Fibroblast of gingiva (primary cell): ENCODE data around the gene CAPN6.

ENCODE experiments used
- DNase-seq: peaks from one replicate; pipeline ENCODE4 v3.0.0-alpha.2; 2011; ENCODE audit warnings: low read depth

CAPN6 gene, protein sequence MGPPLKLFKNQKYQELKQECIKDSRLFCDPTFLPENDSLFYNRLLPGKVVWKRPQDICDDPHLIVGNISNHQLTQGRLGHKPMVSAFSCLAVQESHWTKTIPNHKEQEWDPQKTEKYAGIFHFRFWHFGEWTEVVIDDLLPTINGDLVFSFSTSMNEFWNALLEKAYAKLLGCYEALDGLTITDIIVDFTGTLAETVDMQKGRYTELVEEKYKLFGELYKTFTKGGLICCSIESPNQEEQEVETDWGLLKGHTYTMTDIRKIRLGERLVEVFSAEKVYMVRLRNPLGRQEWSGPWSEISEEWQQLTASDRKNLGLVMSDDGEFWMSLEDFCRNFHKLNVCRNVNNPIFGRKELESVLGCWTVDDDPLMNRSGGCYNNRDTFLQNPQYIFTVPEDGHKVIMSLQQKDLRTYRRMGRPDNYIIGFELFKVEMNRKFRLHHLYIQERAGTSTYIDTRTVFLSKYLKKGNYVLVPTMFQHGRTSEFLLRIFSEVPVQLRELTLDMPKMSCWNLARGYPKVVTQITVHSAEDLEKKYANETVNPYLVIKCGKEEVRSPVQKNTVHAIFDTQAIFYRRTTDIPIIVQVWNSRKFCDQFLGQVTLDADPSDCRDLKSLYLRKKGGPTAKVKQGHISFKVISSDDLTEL

GRCh38 chrX:111270339-111270738 lies at the start of gene CAPN6:
Gene CAPN6, minus strand, starts transcription at chrX:111270483. Its CDS starts 6,547 bp downstream, at chrX:111263936.
- DNase-seq: no peak

- no peak for DNase-seq
These were observed 49.2 kb upstream of the CAPN6 start for GRCh38 chrX:111319451-111319850.

- no peak for DNase-seq
These were observed 48.6 kb upstream of the CAPN6 start for GRCh38 chrX:111318901-111319300.

DNA sequence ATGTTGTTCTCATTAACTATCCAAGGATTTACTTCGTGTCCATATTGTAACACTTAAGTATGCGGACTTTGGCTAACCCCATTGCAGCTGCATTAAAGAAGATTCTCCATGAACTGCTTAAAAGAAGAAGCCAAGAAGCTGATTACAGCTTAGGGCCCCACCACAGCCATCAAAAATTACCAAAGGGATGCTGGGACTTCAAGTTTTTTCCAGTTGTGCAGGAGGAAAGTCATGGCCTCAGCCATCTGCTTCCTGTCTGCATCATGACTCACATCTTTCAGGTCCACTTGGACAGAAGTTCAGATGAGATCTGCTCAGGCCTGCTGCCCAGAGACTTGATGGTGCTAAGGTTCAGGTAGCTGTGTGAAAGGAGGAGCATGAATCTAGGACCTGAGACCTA lies 38.8 kb upstream of the CAPN6 start:
- DNase-seq: no peak

GRCh38 chrX:111308039-111308438 lies 37.8 kb upstream of the CAPN6 start:
- DNase-seq: no peak

DNA sequence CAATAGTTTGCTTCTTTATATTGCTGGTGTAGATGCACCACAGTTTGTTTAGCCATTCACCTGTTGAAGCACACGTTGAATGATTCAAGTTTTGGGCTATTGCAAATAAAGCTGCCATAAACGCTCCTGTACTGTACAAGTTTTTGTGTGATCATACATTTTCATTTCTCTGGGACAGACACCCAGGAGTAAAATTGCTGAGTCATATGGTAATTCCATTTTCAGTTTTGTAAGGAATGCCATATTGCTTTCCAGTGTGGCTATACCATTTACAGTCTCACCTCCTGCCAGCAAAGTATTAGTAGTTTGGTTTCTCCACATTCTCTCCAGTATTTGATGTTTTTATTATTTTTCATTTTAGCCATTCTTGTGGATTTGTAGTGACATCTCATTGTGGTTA lies 32.0 kb upstream of the CAPN6 start:
- DNase-seq: no peak

DNA sequence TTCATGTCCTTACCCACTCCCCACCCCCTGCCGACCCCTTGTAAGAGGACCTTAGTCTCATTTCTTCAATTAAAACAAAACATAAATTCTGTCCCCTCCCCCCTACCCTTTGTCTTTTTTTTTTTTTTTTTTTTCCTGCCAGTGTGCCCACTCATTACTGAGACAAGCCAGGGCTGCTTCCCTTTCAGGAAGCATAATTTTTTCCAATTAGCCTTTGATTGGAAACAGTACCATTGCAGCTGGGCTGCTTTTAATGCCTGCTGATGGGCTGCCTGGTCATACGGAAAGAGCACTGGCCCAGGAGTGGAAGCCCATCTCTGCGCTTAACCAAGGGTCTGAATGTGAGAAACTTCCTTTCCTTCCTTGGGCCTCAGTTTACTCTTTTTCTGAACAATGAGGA lies 18.6 kb upstream of the CAPN6 start:
- DNase-seq: no peak

DNA sequence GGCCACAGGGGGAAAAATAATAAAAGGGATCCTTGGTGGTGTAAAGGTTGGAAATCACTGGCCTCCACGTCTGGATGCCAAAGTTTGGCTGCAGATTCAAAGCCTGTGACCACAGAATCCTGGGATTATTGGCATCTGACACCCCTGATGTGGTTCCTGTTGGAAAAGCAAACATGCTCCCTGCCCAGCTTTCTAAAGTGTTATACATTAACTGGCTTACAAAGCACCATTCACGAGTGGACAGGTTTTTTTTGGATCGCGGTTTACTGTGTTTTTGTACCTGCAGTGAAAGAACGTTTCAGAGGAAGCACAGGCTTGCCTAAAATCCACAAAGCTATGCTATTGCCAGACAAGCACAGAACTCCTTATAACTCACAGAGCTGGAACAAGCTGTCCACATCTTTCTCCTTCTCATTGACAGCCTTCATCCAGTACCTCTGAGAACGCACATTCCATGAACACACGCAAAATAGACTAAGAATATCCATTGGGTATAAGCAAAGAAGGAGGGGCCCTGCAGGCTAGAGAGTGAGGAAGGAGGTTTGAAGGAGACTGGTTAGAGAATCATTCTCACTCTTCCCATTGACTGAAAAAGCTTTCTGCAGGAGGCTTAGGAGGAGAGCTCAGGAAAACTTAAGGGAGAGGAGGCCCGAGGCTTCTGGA lies 14.5 kb upstream of the CAPN6 start:
- no peak for DNase-seq

GRCh38 chrX:111283446-111283845 lies 13.2 kb upstream of the CAPN6 start:
- DNase-seq: no peak

- DNase-seq: no peak
These were observed 12.7 kb upstream of the CAPN6 start for GRCh38 chrX:111282991-111283390.

- DNase-seq: no peak
These were observed 11.9 kb upstream of the CAPN6 start for GRCh38 chrX:111282139-111282538.

GRCh38 chrX:111268506-111268905 lies 1.8 kb downstream of the CAPN6 start:
- no peak for DNase-seq

GRCh38 chrX:111265486-111265885 lies 4.8 kb downstream of the CAPN6 start:
- DNase-seq: no peak

GRCh38 chrX:111264385-111264784 lies 5.9 kb downstream of the CAPN6 start:
- no peak for DNase-seq

GRCh38 chrX:111262086-111262485 lies 8.2 kb downstream of the CAPN6 start:
- DNase-seq: no peak

GRCh38 chrX:111260451-111260850 lies 9.8 kb downstream of the CAPN6 start:
- DNase-seq: no peak

DNA sequence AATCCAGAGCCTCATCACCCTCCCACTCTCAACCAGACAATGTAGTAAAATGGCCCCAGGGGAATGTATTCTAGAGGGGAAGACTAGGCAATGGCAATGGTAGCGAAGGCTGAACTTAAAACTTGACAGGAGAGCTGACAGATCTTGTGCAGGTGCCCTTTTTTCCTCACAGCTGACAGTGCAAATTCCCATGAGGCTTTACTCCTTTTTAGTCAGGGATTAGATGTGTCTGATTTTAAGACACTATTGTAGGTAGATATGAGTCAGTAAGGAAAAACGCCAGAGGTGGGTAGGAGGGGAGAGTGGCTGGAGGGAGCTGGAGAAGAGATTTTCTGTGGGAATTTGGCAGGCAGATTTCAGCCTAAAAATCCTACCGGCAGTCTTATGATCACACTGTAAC lies 10.7 kb downstream of the CAPN6 start:
- DNase-seq: no peak

DNA sequence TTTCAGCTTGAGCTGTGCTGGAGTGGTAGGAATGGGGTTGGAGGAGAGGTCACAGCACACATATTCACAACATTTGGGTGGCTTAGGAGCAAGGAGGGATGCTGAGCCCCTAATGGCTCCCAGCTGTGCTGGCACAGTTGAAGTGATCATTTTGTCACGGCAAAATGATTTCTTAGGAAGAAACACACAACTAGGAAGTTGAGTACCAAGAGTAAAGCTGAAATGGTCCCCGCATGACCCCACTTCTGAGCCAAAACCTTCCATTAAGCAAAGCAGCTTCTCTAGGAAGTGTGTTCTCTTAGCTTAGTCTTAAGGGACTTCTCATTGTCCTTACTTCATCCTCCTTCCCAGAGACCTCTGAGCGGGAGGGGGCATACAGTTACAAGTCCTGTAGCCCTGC lies 12.6 kb downstream of the CAPN6 start:
- no peak for DNase-seq

- no peak for DNase-seq
These were observed 15.2 kb downstream of the CAPN6 start for GRCh38 chrX:111254896-111255693.

DNA sequence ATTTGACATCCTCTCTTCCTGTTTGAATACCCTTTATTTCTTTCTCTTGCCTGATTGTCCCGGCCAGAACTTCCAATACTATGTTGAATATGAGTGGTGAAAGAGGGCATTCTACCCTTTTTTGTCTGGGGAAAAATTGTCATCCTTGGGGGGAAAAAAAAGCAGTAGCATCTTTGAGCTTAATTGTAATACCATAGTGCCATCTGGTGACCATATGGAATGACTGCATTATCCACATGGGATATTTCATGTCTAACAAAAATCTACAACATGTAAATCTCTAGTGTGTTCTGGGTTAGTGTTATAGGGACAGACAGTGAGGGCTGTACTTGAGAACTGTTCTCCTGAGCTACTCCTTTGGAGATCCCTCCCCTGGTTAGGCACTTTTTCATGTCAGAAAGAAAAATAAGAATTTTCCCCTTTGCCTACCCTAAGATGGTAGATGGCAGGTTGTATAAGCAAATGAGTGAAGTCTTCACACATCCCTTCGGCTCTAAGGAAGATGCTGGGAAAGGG lies 26.0 kb downstream of the CAPN6 start:
- no peak for DNase-seq

DNA sequence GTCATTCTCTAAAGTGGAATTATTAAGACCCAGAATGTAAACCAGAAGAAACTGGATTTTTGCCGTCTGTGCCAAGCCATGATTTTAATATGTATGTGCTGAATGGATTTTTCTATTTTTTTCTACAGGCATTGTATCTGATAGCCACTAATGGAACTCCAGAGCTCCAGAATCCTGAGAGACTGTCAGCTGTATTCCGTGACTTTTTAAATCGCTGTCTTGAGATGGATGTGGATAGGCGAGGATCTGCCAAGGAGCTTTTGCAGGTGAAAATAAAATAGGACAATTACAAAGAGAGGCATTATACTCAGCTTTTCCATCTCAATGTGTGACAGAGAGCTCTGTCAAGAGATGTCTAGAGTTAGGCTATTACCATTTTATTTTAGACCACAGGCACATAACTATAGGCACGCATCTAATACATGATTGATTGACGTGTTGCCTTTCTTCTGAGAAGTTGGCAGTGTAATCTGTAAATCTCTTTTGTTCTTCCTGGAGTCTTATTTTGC lies 53.9 kb downstream of the CAPN6 start:
- DNase-seq: no peak

DNA sequence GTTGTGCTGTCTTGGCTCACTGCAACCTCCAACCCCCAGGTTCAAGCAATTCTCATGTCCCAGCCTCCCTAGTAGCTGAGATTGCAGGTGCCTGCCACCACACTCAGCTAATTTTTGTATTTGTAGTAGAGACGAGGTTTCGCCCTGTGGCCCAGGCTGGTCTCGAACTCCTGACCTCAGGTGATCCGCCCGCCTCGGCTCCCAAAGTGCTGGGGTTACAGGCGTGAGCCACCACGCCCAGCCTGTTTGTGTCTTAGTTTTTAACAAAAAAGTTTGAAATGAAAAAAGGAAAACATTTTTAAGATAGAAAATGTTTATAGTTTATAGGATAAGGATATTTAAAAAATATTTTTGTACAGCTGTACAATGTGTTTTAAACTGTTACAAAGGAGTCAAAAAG lies 62.4 kb downstream of the CAPN6 start:
- DNase-seq: no peak
